Gastroesophageal sphincter (tissue), 3 donors: ENCODE measurements around the gene PKIB.

Experiments used
- POLR2A ChIP-seq, 2 donors: fragments of 450-650 bp; IDR thresholded peaks; one replicate each; pipeline ENCODE4 v1.6.1; 2017; ENCODE audit warnings: antibody characterized with exemption in 2 of 2, mild to moderate bottlenecking in 2 of 2, moderate library complexity in 1 of 2
- POLR2AphosphoS5 ChIP-seq: sonication (generic); formaldehyde crosslinking; IDR thresholded peaks from one replicate; pipeline ENCODE4 v1.6.1; 2017; ENCODE audit warnings: antibody characterized with exemption
- TF ChIP-seq, protein P1 (sequence below), 4 experiments: fragments of 200-600 bp in 2 of 4; fragments of 450-650 bp in 2 of 4; sonication (generic) in 1 of 4; IDR thresholded peaks; one replicate each; pipeline ENCODE4 v1.5.1; 2017 to 2019; ENCODE audit warnings: antibody characterized with exemption in 4 of 4, mild to moderate bottlenecking in 2 of 4, moderate library complexity in 2 of 4

DNA sequence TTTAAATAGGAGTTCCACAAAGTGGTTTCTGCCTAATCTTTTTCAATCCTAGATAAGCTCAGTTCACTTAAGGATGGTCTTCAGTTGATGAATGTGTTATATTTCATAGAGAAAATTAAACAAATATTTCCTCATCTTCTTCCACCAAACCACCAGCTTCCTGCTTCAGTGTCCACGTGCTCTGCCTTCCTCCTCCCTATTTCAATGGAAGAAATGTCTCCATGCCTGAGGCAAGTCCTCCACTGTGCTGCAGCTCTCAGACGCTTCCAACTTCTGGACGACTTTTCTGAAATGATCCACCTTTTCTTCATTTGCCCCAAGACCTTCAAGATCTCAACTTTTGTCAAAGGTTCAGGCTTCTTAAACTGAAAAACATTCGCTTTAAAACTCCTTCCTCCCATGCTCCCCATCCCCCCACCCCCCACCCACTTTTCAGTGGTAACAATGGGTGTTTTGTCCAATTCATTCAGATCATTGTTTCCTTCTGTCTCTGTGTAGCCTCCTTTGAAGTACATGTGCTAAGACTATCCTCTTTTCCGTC, 144.1 kb downstream of the PKIB start:
- TF ChIP-seq, protein P1, sequence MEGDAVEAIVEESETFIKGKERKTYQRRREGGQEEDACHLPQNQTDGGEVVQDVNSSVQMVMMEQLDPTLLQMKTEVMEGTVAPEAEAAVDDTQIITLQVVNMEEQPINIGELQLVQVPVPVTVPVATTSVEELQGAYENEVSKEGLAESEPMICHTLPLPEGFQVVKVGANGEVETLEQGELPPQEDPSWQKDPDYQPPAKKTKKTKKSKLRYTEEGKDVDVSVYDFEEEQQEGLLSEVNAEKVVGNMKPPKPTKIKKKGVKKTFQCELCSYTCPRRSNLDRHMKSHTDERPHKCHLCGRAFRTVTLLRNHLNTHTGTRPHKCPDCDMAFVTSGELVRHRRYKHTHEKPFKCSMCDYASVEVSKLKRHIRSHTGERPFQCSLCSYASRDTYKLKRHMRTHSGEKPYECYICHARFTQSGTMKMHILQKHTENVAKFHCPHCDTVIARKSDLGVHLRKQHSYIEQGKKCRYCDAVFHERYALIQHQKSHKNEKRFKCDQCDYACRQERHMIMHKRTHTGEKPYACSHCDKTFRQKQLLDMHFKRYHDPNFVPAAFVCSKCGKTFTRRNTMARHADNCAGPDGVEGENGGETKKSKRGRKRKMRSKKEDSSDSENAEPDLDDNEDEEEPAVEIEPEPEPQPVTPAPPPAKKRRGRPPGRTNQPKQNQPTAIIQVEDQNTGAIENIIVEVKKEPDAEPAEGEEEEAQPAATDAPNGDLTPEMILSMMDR (IDR thresholded peaks at IDR 0.05), result no peak
- TF ChIP-seq POLR2AphosphoS5 (no peak), POLR2A (IDR thresholded peaks at IDR 0.05) (no peak)
